GM18519 (cell line): ENCODE results near the gene ITGA2B.

ENCODE experiments used
- ATAC-seq: cut with Tn5 transposase; IDR thresholded peaks from one replicate; pipeline ENCODE4 v1.9.1; 2021; ENCODE audit warnings: mild to moderate bottlenecking, moderate library complexity; ENCODE audit not compliant: unreplicated experiment, low FRiP score

The ITGA2B gene

GRCh38 chr17:44389281-44389680 is at the start of gene ITGA2B:
TSS of gene ITGA2B (minus strand) at chr17:44389649. CDS start at chr17:44389473, 176 bp downstream.
- no peak for ATAC-seq

DNA sequence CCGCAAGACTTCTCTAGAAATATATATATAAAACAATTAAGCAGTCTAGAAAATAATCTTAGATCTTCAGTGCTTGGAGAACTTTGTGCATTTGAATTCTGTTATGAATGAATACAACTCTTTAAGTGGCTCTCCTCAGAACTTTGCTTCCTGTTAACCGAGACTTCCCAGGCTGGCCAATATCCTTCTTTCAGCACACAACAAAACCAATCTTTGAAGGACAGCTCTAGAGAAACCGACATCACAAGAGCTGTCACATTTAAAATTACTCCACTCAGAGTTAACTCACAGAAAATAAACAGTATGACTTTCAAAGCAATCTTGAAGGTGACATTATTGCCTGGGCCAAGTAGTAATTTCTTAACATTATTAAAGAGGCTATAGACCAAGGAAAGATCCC is 49.7 kb upstream of the ITGA2B start:
- no peak for ATAC-seq

DNA sequence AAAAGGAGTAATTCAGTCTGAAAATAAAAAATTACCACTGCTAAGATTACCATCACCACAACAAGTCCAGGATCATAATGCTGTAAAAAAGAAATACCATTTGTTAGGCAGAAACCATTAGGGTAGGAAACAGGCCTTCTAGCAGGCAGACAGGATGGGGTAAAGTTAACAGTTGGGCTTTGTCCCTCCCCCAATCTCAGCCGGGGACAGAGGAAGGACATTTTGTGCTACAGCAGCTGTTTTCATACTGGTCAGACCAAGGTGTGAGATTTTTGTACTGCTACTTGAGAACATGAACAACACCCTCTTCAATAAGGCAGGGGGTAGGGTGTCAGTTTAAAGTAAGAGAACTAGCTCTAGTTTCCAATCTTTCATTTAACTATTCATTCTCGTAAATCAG is 49.2 kb upstream of the ITGA2B start:
- no peak for ATAC-seq

DNA sequence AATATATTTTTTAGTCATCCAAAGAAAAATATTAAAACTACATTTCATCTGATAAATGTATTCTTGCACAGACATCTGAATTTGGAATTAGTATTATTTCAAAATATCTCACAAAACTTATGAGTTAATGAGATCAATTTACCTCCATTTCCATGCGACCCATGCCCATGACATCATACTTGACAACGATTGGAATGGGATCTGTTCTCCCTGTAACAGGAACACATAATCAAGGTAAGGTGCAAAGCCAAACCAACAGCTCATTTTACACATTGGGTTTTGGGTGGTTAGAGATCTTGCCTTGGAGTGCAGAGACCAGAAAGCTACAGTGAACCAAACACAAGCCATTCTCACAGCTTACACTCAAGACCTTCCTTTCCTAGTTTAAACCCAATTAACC is 46.9 kb upstream of the ITGA2B start:
- no peak for ATAC-seq

- no peak for ATAC-seq
Measured at GRCh38 chr17:44432254-44433157, 43.1 kb upstream of the ITGA2B start.

- ATAC-seq: no peak
Measured at GRCh38 chr17:44424828-44425461, 35.5 kb upstream of the ITGA2B start.

DNA sequence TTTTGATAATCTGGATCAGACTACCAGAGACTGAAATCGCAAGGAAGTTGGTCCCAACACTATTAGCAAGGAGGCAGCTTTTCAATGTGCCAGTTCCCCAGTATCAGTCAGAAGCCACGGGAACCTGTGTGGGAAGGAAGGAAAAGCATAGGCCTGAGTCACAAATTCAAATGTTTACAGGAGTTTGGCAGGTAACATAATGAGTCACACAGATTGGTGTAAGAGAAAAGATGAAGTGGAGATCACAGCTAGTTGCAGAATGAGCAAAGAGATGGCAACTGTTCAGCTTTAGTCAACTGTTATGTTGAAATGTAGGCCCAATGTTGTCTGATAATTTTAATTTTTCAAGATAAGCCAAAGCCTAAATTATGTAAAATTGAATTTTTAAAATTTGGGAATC is 28.1 kb upstream of the ITGA2B start:
- ATAC-seq: no peak

GRCh38 chr17:44416558-44417289 is 27.3 kb upstream of the ITGA2B start:
- ATAC-seq: no peak

DNA sequence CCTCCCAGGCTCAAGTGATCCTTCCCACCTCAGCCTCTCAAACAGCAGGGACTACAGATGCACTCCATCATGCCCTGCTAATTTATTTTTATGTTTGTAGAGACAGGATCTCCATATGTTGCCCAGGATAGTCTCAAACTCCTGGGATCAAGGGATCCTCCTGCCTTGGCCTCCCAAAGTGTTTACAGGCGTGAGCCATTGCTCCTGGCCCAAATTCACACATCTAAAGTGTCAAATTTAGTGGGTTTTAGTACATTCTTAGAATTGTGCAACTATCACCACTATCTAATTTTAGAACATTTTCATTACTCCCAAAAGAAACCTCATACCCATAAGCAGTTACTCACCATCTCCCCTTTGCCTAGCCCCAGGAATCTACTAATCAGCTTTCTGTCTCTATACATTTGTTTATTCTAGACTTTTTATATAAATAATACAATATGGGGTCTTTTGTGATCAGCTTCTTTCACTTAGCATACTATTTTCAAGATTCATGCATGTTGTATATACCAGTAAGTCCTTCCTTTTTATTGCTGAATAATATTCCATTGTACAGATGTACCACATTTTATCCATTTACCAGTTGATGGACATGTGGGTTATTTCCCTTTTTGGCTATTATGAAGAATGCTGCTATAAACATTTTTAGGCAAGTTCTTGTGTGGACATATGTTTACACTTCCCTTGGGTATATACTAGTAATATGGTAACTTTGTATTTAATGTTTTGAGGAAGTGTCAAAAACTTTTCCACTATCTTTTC is 25.1 kb upstream of the ITGA2B start:
- ATAC-seq: no peak

DNA sequence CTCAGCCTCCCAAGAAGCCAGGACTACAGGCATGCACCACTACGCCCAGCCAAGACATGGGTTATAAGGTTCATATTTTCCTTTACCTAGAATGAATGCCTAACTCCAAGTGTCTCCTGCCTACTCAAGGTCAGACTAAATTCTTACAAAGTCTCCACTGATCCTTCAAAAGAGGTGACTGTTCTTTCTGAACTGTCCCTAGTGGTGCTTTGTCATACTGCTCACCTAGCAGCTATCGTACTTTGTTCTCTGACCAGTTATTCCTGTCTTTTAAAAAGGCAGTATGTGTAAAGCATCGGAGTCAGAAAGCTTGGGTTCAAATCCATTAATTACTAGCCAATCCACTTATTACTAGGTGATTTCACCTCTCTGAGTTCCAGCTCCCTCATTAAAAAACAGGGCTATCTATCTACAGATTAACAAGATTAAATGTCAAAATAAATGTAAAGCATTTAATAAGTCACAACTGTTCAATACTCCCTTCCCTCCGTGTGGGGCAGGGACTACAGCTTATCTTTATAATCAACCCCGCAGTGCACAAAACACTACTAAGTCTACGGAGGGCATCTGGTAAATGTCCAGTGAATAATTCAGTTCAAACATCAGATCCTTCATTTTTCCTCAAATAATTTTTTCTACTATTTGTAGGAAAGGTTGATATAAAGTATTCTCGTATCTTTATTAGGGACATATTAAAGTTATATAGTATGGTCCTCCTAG is 20.0 kb upstream of the ITGA2B start:
- ATAC-seq: no peak

DNA sequence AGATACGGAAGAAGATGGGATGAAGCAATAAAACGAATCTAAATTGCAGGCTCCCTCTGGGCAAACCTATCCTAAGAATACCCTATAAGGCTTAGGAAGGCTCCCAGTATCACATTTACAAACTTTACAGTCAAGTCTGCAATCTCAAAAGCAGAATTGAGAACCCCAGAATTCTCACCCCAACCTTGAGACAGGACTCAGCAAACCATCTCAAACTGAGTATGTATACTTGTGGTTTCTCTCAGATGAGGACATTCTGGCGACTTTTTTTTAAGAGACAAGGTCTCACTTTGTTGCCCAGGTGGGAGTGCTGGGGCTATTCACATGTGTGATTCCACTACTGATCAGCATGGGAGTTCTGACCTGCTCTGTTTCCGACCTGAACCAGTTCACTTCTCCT is 19.3 kb upstream of the ITGA2B start:
- no peak for ATAC-seq

GRCh38 chr17:44402564-44403172 is 13.2 kb upstream of the ITGA2B start:
- no peak for ATAC-seq

GRCh38 chr17:44400226-44400847 is 10.9 kb upstream of the ITGA2B start:
- no peak for ATAC-seq

- no peak for ATAC-seq
Measured at GRCh38 chr17:44398692-44399691, 9.5 kb upstream of the ITGA2B start.

DNA sequence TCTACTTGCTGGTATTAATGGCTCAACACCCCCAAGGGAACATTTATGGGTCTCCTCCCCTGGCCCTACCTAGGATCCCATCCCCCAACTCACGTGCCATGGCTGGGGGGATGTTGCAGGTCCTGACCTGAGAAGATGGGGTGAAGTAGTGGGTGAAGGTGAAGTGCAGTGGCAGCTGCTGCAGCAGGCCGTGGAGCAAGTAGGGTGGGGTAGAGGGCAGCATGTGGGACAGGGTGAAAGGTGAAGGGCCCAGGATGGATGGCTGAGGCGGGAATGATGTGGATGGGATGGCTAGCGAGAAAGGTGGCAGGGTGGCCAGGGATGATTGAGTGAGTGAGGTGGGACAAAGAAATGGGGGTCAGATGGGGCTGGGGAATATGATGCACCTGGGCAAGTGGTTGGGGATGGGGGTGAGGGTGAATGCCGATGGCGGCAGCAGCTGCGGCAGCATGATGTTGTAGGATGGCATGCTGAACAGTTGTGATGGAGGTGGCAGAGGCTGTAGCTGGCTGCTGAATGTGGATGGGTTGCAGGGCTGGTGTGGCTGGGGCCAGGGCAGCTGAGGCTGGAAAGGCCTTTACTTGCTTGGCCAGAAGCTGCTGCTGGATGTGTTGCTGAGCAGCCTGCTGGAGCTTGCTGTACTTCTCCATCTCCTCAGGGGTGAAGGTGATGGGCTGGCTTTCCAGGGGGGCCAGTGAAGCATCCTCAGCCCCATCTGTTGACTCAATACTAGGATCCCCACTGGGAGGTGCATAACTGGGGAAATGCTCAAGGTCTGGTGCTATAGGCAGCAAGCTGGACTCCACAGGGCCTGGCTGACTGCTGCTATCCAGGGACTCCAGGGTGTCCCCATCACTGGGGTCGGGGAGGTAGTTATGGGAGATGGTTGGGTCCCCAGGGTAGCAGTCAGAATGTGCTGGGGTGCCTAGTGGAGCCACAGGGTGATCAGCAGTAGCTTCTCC is 8.3 kb upstream of the ITGA2B start:
- no peak for ATAC-seq

DNA sequence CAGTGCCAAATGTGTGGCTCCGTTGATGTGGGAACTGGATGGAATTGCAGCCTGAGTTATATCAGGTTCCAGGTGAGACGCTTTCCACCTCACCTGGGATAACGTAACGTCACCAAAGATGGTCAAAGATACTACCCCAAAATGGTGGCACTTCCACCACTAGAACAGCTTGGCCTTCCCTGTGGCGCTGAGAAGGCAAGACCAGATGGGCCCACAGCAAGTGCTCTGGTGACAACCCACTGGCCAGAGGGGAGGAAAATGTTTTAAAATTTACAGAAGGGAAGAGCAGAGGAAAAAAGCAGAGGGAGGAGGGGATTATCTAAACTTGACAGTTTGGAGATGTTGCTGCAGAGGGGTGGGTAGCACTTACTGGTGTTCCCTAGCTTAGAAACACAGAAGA is 7.5 kb upstream of the ITGA2B start:
- ATAC-seq: no peak

- no peak for ATAC-seq
Measured at GRCh38 chr17:44394833-44395232, 5.4 kb upstream of the ITGA2B start.
